Liver (tissue), 9 donors: Measurements from ENCODE around the gene FASTK. TPM values are rescaled to one million over a fixed set of nuclear protein-coding genes. Genes with fewer than 3 reads are reported as not detected.

Experiments
- DNase-seq: peaks from one replicate; pipeline ENCODE4 v3.0.0-alpha.2; 2017; ENCODE audit warnings: low spot score
- H3K27ac ChIP-seq, 2 donors: one replicate each; pipeline ENCODE4 v1.7.0; 2013; ENCODE audit warnings: inconsistent platforms in 2 of 2, low read length in 2 of 2, control low read depth in 1 of 2, low read depth in 1 of 2, mild to moderate bottlenecking in 1 of 2
- H3K27me3 ChIP-seq, 4 donors: one replicate each; pipeline versions ENCODE4 v1.6.1 to v1.7.0; 2013; ENCODE audit warnings: low read length in 3 of 4, inconsistent platforms in 1 of 4, mild to moderate bottlenecking in 1 of 4, moderate library complexity in 1 of 4; ENCODE audit not compliant: control insufficient read depth in 4 of 4, insufficient read depth in 4 of 4
- H3K36me3 ChIP-seq, 4 donors: one replicate each; pipeline versions ENCODE4 v1.6.1 to v1.7.0; 2013; ENCODE audit warnings: low read length in 3 of 4, mild to moderate bottlenecking in 3 of 4, low read depth in 1 of 4, moderate library complexity in 1 of 4; ENCODE audit not compliant: control insufficient read depth in 4 of 4, insufficient read depth in 3 of 4
- H3K4me1 ChIP-seq, 4 donors: one replicate each; pipeline versions ENCODE4 v1.6.1 to v1.7.0; 2013; ENCODE audit warnings: low read length in 3 of 4, mild to moderate bottlenecking in 3 of 4, moderate library complexity in 1 of 4; ENCODE audit not compliant: control insufficient read depth in 4 of 4, insufficient read depth in 4 of 4
- H3K4me3 ChIP-seq, 3 donors: one replicate each; pipeline versions ENCODE4 v1.6.1 to v1.7.0; 2013; ENCODE audit warnings: low read length in 3 of 3, control low read depth in 1 of 3, low read depth in 1 of 3, mild to moderate bottlenecking in 1 of 3
- H3K9ac ChIP-seq, 2 donors: one replicate each; pipeline ENCODE4 v1.7.0; 2013; ENCODE audit warnings: low read length in 2 of 2, mild to moderate bottlenecking in 2 of 2, moderate library complexity in 2 of 2, control low read depth in 1 of 2, low read depth in 1 of 2
- H3K9me3 ChIP-seq, 4 donors: one replicate each; pipeline versions ENCODE4 v1.6.1 to v1.7.0; 2013; ENCODE audit warnings: low read length in 3 of 4; ENCODE audit not compliant: control insufficient read depth in 4 of 4
- ATF3 ChIP-seq: IDR thresholded peaks from 2 replicates; pipeline ENCODE4 v1.6.1; 2016; ENCODE audit warnings: antibody characterized with exemption
- CTCF ChIP-seq: fragments of 150-350 bp; IDR thresholded peaks from 2 replicates; pipeline ENCODE4 v1.5.1; 2017; ENCODE audit warnings: improper control_type of control experiment, low read depth, low read length; ENCODE audit not compliant: missing input control
- EGR1 ChIP-seq, 2 donors: IDR thresholded peaks; 2 replicates each; pipeline ENCODE4 v1.6.1; 2016 to 2018; ENCODE audit warnings: antibody characterized with exemption in 2 of 2, low read depth in 2 of 2
- FOXA1 ChIP-seq: IDR thresholded peaks from 2 replicates; pipeline ENCODE4 v1.6.1; 2016; ENCODE audit warnings: antibody characterized with exemption
- FOXA2 ChIP-seq: IDR thresholded peaks from 2 replicates; pipeline ENCODE4 v1.6.1; 2016; ENCODE audit warnings: antibody characterized with exemption
- GABPA ChIP-seq, 2 donors: IDR thresholded peaks in 1 of 2; conservative IDR thresholded peaks in 1 of 2; 2 replicates each; pipeline ENCODE4 v1.6.1; 2016; ENCODE audit warnings: antibody characterized with exemption in 2 of 2, mild to moderate bottlenecking in 1 of 2, moderate library complexity in 1 of 2
- HNF4A ChIP-seq, 2 donors: conservative IDR thresholded peaks; 2 replicates each; pipeline ENCODE4 v1.6.1; 2016; ENCODE audit warnings: antibody characterized with exemption in 2 of 2, mild to moderate bottlenecking in 2 of 2
- HNF4G ChIP-seq: IDR thresholded peaks from 2 replicates; pipeline ENCODE4 v1.6.1; 2016; ENCODE audit warnings: antibody characterized with exemption
- JUND ChIP-seq, 2 donors: IDR thresholded peaks; 2 replicates each; pipeline ENCODE4 v1.6.1; 2016; ENCODE audit warnings: antibody characterized with exemption in 2 of 2
- MAX ChIP-seq: IDR thresholded peaks from 2 replicates; pipeline ENCODE4 v1.6.1; 2016; ENCODE audit warnings: antibody characterized with exemption
- RAD21 ChIP-seq, 2 donors: IDR thresholded peaks; 2 replicates each; pipeline ENCODE4 v1.6.1; 2016; ENCODE audit warnings: antibody characterized with exemption in 2 of 2, mild to moderate bottlenecking in 2 of 2
- REST ChIP-seq: IDR thresholded peaks from 2 replicates; pipeline ENCODE4 v1.6.1; 2016; ENCODE audit warnings: antibody characterized with exemption, mild to moderate bottlenecking
- RXRA ChIP-seq, 2 donors: IDR thresholded peaks; 2 replicates each; pipeline ENCODE4 v1.6.1; 2017 to 2018; ENCODE audit warnings: antibody characterized with exemption in 2 of 2, mild to moderate bottlenecking in 1 of 2
- SP1 ChIP-seq: IDR thresholded peaks from 2 replicates; pipeline ENCODE4 v1.6.1; 2018; ENCODE audit warnings: antibody characterized with exemption, mild to moderate bottlenecking
- TAF1 ChIP-seq: conservative IDR thresholded peaks from 2 replicates; pipeline ENCODE4 v1.6.1; 2016; ENCODE audit warnings: antibody characterized with exemption, mild to moderate bottlenecking
- YY1 ChIP-seq: IDR thresholded peaks from 2 replicates; pipeline ENCODE4 v1.6.1; 2016; ENCODE audit warnings: antibody characterized with exemption, mild to moderate bottlenecking
- ZBTB33 ChIP-seq: IDR thresholded peaks from 2 replicates; pipeline ENCODE4 v1.6.1; 2016; ENCODE audit warnings: antibody characterized with exemption
- WGBS: extraction: QIAGEN DNeasy Blood & Tissue Kit; methylation state at CpG from one replicate; pipeline ENCODE4 v1.1.7; 2013; 5-methylcytosine and 5-hydroxymethylcytosine counted together
- polyA plus RNA-seq, 2 donors: library from polyadenylated mRNA; stranded (reverse) in 1 of 2; unstranded in 1 of 2; fragments of 200-250 nt in 1 of 2; fragments of >200 nt in 1 of 2; fragmentation: Nextera tagmentation in 1 of 2; extraction: Ambion mirVana in 1 of 2; gene quantifications; one replicate each; pipeline versions ENCODE4 v1.2.1 to v1.2.3, GENCODE V29; 2013 to 2015
- total RNA-seq, 2 donors: library from RNA; depleted of rRNA; stranded (reverse); fragments of >200 nt; gene quantifications; one replicate each; pipeline ENCODE4 v1.2.3, GENCODE V29; 2014
- donor health status: healthy.
- donor health status: healthy.
- donor health status: healthy.
- donor health status: healthy.
- donor health status: healthy.

FASTK gene
- total and polyA plus RNA-seq, 4 donors: 31.1 to 62.8 (median 43.7) TPM

- DNase-seq: no peak
- H3K9me3 ChIP-seq: no peaks in the 10 kb centered on the region
- whole genome bisulfite sequencing: under 1% methylated on average over 70 of the region's 70 CpGs
- peak overlapping the region; percentile 75 to 91 (median 83) for H3K4me3 ChIP-seq
- H3K9ac ChIP-seq: peak overlapping the region; percentile 67 to 81
- H3K4me1 ChIP-seq: peaks cover 15 to 62% (median 47%) of the 10 kb centered on the region in 4 donors
- peak overlapping the region; percentile 81 to 93 for H3K27ac ChIP-seq
- no peaks in the 10 kb centered on the region for H3K36me3 ChIP-seq
- TF ChIP-seq CTCF (peak; percentile 16), MAX (no peak), SP1 (peak; percentile 77), FOXA2 (no peak), ATF3 (no peak), RAD21 (IDR thresholded peaks at IDR 0.05) (peak in 1 of 2 donors; percentile 26), TAF1 (no peak), EGR1 (IDR thresholded peaks at IDR 0.05; ENCODE audit: low read depth in 2 of 2) (no peak), YY1 (peak; percentile 53), HNF4A (conservative IDR thresholded peaks at IDR 0.05) (peak; percentile 89 to 90), JUND (IDR thresholded peaks at IDR 0.05) (no peak), HNF4G (peak; percentile 67), GABPA (IDR thresholded peaks at IDR 0.05 in 1 of 2, conservative IDR thresholded peaks at IDR 0.05 in 1 of 2) (peak in 1 of 2 donors; percentile 61), REST (no peak), RXRA (IDR thresholded peaks at IDR 0.05) (peak; percentile 38 to 49), ZBTB33 (no peak), FOXA1 (no peak)
- H3K27me3 ChIP-seq: no peaks in the 10 kb centered on the region
These were observed 6.8 kb upstream of the FASTK start for GRCh38 chr7:151087245-151088018.
